Epithelial cell of prostate (primary cell): ENCODE measurements around the gene SMC1A.
A peak's percentile ranks its signal among the peaks of the same experiment; 100 is the strongest.
"Not testable (repeated sequence)": the region's sequence is repeated elsewhere in the genome, so short reads cannot be mapped to it uniquely, and the experiment has no call there.

Source experiments
- DNase-seq: peaks from one replicate; pipeline ENCODE4 v3.0.0-alpha.2; 2011; ENCODE audit warnings: low read depth, low spot score
- H3K27ac ChIP-seq: fragments of 450-650 bp; 2 replicates; pipeline ENCODE4 v1.5.1; 2017; ENCODE audit warnings: mild to moderate bottlenecking

The SMC1A gene

DNA sequence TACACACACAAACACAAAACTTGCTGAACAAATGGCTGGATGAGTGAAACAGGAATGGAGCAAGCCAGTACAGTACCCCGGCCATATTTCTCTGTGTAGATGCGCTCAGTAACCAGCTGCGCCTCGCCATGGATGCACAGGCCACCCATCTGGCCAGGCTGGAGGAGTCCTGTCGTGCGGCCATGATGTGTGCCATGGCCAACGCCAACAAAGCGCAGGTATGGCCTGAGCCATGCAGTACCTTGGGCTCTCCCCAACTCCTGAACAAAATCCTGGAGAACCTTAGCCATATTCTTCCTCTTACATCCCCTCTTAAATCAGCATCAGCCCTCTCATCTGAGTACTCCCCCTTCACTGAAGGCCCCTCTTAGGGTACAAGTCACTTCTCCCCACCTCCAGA lies 7.3 kb upstream of the SMC1A start:
- no peak for DNase-seq
- H3K27ac ChIP-seq = no peak overlapping the region

GRCh38 chrX:53422861-53423306 lies 430 bp upstream of the SMC1A start, which contains the start of gene RIBC1:
Gene RIBC1 (plus strand): TSS chrX:53422873. CDS start chrX:53426277, 3,404 bp downstream.
- peak within 1 kb of the TSS; percentile 79 for H3K27ac ChIP-seq
- DNase-seq = no peak

DNA sequence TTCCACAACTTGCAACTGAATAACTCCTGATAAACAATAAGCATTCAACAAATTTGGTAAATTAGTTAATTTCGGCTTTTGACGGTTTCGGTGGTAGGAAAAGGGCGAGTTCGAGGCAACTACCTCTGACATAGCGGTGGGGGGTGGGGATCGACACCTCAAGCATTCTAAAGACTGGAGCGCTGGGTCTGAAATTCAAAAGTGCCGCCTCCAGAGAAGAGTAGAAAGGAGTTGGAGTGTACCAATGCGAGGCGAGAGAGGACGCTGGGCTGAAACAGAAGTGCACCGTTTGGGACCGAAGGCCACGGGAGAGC lies 725 bp downstream of the SMC1A start:
- H3K27ac ChIP-seq = peak overlapping the region; percentile 79
- DNase-seq = no peak

DNA sequence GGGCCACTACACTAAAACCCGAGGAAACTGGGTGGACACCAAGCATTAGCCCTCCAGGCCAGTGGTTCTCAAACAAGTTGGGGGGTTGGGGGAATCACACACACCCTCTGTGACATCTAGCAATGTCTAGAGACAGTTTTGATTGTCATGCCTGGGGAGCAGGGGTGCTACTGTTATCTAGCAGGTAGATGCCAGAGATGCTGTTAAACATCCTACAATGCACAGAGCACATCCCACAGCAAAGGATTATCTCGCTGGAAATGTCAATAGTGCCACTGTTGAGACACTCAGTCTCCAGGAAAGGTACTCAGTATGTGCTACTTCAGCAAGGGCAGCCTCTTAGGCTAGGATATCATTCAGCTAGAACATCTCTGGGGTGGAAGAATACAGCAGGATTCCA lies 1.3 kb downstream of the SMC1A start:
- no peak overlapping the region for H3K27ac ChIP-seq
- no peak for DNase-seq

DNA sequence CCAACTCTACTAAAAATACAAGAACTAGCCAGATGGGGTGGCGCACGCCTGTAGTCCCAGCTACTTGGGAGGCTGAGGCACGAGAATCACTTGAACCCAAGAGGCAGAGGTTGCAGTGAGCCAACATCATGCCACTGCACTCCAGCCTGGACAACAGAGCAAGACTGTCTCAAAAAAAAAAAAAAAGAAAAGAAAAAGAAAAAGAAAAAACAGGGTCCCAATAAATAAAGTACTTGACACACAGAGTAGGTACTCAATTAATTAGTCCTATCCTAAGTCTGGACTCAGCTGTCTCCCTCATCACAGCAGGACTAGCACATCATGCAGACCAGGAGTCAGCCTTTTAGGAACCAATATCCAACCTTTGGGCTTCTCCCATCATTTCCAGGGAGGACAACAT lies 2.1 kb downstream of the SMC1A start:
- DNase-seq = not testable (repeated sequence)

GRCh38 chrX:53412446-53412845 lies 10.0 kb downstream of the SMC1A start:
- no peak for DNase-seq
- no peak overlapping the region for H3K27ac ChIP-seq

More for the DNA sequence above, 2.1 kb downstream of the SMC1A start:
- H3K27ac ChIP-seq = not testable (repeated sequence)

DNA sequence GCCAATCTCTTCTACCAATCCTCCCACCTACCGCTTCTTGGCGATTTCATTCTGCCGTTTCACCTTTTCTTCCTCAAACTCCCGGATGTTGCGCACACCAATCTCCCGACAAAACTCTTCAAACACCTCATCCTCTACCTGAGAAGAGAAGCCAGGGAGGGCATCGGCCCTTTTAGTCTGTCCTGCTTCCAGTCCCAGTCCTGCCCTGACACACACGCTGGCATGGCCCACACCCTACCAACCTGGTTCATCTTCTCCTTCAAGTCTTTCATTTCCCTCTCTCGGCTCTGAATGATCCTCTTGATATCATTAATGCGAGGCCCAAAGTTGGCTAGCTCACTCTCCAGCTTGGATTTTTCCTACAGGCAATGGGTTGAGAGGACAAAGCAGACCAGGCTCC lies 18.9 kb downstream of the SMC1A start:
- DNase-seq = no peak
- no peak overlapping the region for H3K27ac ChIP-seq

DNA sequence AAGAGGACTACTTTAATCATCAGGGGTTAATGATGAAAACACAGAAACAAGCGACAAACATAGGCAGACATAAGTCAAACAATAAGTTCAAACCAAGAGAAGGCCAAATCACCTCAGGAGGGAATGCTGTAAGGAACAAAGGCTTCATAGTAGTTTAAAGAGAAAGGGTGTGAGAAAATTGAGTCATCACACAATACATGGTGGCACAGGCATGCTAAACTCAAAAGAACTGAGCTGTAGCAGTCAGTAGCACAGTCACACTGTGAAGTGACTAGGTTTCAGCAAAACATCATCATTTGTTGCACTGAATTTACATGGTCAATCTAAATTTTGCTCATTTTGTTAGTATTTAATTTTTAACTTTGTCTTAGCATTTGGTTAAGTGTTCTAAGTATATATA lies 24.2 kb downstream of the SMC1A start:
- no peak for DNase-seq
- no peak overlapping the region for H3K27ac ChIP-seq

DNA sequence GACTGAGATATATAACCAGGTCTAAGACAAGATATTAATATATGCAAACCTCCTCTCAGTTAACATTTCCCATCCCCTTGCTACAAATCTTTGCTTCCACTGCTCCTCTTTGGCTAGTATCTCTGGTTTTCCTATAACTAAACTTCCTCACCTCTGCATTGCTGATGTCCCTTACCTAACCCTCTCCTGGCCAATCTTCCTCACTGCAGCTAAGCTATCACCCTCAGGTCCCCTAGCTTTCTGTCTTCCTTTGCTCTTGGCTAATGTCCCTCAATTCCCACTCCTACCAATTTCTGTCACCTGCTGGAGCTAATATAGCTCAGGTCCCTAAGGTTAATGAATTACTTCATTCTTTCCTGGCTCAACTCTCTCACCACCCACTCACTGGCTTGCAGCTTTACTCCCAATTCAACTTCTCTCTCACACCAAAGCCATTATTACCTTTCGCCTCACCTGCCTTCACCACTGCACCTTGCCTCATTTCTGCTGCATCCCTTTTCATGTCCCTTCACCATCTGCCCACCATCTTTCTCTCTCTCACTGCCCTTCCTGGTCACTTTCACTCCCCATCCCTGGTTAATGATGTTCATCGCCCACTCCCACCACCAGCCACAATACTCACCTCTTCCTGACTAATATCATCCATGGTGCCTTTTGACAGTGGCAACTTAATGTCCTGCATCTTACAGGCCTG lies 26.7 kb downstream of the SMC1A start:
- no peak overlapping the region for H3K27ac ChIP-seq
- no peak for DNase-seq

DNA sequence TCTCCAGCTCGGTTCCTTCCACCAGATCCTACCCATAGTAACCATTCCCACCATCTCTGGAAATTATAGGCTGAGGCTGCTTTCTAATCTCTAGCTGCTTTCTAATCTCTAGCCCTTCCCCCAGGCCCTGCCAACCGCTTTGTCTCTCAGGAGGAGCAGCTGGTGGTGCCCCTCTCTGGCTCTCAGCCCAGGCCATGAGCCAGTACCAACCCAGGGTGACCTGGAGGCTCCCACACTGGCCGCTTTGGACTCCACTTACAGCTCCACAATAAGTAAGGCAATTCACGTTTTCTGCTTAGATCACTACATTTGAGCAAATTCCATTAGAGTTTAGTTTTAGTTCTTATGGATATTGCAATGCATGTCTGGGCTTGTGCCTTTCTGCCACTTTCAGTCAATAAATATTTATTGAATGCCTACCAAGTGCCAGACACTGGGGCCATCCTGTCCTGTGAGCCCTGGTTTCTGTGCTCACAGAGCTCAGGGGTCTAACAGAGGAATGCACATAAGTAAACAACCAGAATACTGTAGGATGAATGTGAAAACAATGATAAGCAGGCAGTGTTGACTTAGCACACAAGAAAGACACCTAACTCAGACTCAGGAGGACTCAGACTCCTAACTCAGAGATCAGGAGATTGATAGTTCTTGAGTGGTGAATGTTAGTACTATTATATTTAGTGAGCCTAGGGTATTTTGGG lies 38.9 kb downstream of the SMC1A start:
- H3K27ac ChIP-seq = peak overlapping the region; percentile 15

DNA sequence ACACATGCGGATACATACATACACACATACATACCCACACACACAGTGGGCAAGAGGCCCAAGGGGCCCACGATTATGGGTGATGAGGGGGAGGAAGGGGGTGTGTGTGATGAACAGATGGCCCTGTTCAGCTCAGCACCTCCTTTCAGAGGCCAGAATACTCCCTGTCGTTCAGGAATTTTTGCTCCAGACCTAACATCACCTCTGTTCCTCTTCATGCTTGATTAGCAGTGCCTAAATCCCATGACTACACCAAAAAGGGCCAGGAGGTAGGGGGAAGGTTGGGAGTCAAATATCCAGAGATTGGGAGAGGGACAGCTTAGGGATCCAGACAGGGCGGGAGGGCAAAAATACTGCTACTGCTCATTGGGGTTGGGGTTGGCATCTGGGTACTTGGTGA lies 42.7 kb downstream of the SMC1A start:
- DNase-seq = no peak
- H3K27ac ChIP-seq = no peak overlapping the region

More for the DNA sequence above, 38.9 kb downstream of the SMC1A start:
- no peak for DNase-seq

DNA sequence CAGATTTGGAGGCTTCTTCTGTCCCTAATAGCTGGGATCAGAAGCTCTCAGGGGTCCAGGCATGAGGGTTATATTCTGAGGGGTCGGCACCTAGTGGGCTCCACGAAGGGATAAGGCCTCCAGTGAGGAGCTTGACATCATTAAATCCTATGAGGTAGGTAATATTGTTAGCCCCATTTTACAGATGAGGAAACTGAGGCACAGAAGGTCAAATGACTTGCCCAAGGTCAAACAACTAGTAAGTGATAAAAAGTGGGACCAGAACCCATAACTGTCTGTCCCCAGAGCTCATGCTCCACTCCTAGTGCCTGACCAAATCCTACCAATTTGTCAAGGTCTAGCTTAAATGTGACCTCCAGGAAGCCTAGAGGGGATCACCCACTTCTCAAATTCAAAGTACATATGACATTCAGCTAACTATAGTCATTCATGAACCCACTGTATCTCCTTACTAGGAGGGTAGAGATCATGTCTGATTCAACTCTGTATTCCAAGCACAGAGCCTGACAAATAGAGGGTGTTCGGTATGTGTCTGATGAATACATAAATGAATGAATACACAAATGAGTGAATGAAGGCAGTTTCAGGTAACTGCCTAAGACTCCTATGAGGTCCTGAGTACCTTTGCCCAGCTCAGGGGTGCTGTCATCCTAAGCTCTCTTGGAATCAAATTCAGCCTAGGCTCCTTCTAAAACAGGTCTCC lies 43.3 kb downstream of the SMC1A start:
- no peak for DNase-seq
- no peak overlapping the region for H3K27ac ChIP-seq

GRCh38 chrX:53377464-53377863 lies 45.0 kb downstream of the SMC1A start:
- no peak for DNase-seq
- H3K27ac ChIP-seq = no peak overlapping the region

DNA sequence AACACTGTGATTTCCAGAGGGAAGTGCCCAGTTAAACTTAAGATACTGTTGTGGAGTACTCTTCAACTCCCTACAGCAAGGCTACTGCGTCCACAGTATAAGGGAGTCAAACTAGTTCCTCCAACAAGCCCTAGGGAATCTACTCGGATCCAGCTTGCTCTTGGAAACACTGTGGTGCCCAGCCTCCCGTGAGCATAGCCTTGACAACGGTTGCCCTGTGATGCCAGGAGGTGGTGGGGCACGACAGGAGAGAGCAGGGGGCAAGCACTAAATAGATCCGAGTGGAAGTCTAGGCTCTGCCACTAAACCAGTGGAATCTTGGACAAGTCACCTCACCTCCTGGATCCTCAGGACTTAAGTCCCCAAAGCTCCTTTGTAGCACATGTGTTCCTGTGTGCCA lies 45.6 kb downstream of the SMC1A start:
- no peak for DNase-seq
- no peak overlapping the region for H3K27ac ChIP-seq

DNA sequence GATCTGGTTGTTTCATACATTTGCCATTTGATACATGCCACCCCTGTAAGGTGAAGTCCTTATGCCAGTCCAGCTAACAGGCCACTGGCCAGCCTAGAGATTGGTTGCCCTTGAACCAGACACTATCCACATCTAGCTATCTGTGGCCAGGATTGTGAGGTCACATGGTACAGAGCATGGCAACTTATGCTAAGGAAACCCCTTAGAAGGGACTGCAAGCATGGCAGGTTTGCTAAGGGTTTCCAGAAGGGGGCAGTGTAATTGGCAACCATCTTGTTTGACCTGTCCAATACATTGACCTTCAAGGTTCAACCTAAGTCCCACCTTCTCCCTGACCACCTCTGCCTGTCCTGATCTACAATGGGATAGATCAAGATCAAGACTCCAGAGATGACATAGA lies 47.5 kb downstream of the SMC1A start:
- no peak overlapping the region for H3K27ac ChIP-seq
- DNase-seq = no peak

DNA sequence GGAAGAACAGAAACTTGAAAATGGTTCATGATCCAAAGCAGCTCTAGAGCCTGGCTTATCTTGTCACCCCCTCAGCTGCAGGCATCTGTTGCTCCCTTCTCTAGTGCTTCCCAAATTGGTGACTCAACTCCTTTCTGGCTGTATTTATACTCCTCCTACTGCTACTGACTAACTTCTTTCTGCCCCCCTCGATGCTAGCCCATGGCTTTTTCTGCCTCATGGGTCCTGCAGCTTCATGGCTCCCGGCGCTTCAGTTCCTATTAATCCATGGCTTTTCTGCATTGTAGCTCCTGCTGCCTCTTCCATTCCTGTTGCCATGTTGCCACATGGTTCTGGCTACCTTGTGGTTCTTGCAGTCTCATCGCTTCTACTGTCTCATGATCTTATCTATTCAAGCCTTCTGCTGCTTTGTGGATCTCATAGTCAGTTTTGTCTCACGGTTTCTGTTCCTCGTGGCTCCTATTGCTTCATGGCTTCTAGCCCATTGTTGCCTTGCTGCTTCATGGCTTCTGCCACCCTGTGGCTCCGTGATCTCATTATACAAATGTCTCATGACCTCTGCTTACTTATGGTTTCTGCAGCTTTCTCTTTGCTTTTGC lies 48.1 kb downstream of the SMC1A start:
- no peak overlapping the region for H3K27ac ChIP-seq
- no peak for DNase-seq

DNA sequence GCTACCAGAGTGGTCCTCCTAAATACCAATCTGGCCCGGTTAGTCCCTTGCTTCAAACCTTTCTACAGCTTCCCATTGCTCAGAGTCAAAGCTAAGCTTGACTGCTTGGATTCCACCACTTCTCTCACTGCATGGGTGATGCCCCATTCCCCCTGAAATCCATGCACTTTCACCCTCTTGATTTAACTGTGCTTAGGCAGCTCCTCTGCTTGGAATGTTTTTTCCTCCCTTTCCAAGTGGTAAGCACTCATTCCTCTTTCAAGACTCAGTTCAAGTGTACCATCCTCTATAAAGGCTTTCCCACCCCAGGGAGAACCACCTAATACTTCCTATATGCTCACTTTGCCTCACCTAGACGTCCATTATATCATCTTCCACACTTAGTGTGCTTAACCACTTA lies 49.1 kb downstream of the SMC1A start:
- DNase-seq = no peak
- H3K27ac ChIP-seq = no peak overlapping the region

DNA sequence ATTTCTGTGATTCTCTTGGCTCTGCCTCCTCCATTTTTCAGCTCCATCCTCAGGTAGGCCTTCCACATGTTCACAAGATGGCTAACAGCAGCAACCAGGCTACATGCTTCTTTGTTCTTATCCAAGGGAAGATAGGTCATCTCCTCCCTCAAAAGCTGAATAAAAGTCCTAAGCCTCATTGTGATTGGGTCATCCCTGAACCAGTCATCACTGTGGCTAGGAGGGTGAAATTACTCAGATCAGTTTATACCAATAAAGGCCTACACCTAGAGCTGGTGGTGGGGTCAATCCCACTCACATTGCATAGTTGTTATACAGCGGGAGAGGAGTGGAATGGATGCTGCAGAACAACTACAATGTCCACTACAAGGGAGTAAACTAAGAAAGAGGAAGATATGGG lies 56.0 kb downstream of the SMC1A start:
- DNase-seq, H3K27ac ChIP-seq: not testable (repeated sequence)

GRCh38 chrX:53362449-53362848 lies 60.0 kb downstream of the SMC1A start:
- H3K27ac ChIP-seq = no peak overlapping the region
- no peak for DNase-seq

- DNase-seq = no peak
- H3K27ac ChIP-seq = no peak overlapping the region
These were observed 64.5 kb downstream of the SMC1A start for GRCh38 chrX:53357799-53358530.
